A673 (cell line): ENCODE measurements around the gene EFTUD2.

ENCODE experiments used
- CTCF ChIP-seq: fragments of 300-800, 200-600 bp; sonication (generic); conservative IDR thresholded peaks from 2 replicates; pipeline ENCODE4 v1.5.1; 2017; ENCODE audit warnings: low read depth, mild to moderate bottlenecking, antibody characterized with exemption, low read length, moderate library complexity, mixed read lengths
- EZH2 ChIP-seq: fragments of 200-600 bp; sonication (generic); IDR thresholded peaks from 2 replicates; pipeline ENCODE4 v1.6.1; 2017; ENCODE audit warnings: borderline replicate concordance, low read depth, mild to moderate bottlenecking, mixed read lengths, antibody characterized with exemption, low read length; ENCODE audit not compliant: poor library complexity, severe bottlenecking

DNA sequence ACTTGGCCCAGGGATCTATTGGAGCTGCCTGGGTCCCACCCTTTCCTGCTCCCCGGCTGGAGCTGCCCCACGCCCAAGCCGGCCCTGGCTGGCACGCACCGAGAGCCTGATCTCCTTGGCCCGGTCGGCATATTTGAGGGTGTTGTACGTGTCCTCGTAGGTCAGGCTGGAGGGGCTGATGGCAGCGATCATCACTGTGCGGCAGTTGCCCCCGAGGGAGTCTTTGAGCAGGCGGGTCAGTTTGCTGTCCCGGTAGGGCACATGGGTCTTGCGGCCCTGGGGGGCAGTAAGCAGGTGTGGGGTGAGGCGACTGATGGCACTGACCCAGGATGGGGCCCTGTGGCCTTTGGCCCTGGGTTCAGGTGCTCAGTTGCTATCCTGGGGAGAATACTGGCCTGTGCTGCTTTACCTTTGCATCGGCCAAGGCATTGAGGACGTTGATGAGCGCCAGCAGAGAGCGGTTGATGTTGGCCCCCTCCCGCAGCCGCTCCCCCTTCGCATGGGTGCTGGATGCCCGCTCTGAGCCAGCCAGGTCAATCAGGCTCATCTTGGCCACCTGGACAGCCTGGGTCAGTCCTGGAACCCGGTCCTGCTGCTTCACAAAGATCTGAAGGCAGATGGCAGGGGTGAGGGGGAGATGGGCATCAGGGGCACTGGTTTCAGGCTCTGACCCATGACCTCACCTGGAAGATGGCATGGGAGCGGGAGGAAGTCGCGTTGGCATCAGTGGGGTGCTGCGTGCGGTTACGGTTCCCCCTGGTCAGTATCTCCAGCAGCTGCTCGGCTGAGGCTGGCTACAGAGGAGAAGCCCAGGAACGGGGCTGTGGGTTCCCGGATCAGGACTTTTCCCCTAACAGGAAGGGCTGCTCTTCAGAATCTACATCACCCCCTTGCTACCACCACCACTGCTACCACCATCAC lies 34.8 kb upstream of the EFTUD2 start:
- TF ChIP-seq CTCF = no peak
- TF ChIP-seq EZH2 = no peak
